ENCODE data around the gene NR6A1. TPM values are rescaled to one million over a fixed set of nuclear protein-coding genes. Genes with fewer than 3 reads are reported as not detected.
A peak's percentile ranks its signal among the peaks of the same experiment; 100 is the strongest.

The NR6A1 gene
- total RNA-seq, 6 donors from 2014 or later, result 4.2 to 34.6 (median 8.2) TPM

DNA sequence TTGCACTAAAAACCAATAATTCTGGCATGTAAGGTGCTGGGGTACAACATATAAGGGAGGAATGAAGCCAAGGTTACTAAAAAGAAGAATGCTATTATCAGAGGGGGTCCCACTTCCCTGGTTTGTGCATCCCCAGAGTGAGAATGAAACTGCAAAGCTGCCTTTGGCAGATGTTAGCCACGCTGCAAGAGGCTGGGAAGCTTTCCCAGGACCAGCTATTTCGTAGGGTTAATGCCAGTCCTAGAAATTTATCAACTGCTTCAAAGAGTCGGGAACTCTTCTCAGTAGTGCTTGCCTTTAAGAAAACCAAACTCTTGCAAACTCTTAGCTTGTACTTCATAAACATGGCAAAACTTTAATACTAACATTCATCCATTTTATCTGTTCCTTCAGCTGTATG lies 176.4 kb downstream of the NR6A1 start:
- no peak for ATAC-seq (ENCODE audit: low FRiP score in 2 of 2)
- Histone ChIP-seq H3K9me3 (no peaks in the 10 kb centered on the region), H3K27ac (peak overlapping the region in 1 of 4 donors; percentile 20)

DNA sequence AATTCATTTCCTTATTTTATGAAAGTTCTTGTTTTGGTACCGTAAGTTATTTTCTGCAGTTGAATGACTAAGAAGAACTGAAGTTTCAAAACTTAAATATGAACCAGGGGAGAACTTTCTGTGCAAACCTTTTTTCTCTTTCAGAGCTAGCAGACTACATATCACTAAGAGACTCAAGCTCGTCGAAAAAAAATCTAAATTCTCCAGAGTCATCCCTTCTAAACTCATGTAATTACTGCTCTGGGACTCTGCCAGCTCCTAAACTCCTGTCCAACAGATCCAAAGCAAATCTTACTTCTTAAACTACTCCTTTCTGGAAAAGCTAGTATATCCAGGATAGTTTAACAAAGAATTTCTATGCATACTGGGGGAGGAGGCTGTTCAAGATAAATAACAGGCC lies 176.9 kb downstream of the NR6A1 start:
- Histone ChIP-seq H3K27ac (peak overlapping the region in 1 of 4 donors; percentile 20), H3K4me1 (peaks cover 4 to 11% (median 11%) of the 10 kb centered on the region in 4 donors), H3K27me3 (no peaks in the 10 kb centered on the region), H3K36me3 (no peaks in the 10 kb centered on the region), H3K4me3 (no peak overlapping the region), H3K9me3 (no peaks in the 10 kb centered on the region)
- no peak for ATAC-seq (ENCODE audit: low FRiP score in 2 of 2)
- no peak for DNase-seq
- WGBS, 2 donors, result 37 to 48% methylated on average over 3 of the region's 3 CpGs
- no peak for TF ChIP-seq EP300 (IDR thresholded peaks at IDR 0.05)
- TF ChIP-seq POLR2AphosphoS5 (IDR thresholded peaks at IDR 0.05), result no peak
- TF ChIP-seq, protein P1, sequence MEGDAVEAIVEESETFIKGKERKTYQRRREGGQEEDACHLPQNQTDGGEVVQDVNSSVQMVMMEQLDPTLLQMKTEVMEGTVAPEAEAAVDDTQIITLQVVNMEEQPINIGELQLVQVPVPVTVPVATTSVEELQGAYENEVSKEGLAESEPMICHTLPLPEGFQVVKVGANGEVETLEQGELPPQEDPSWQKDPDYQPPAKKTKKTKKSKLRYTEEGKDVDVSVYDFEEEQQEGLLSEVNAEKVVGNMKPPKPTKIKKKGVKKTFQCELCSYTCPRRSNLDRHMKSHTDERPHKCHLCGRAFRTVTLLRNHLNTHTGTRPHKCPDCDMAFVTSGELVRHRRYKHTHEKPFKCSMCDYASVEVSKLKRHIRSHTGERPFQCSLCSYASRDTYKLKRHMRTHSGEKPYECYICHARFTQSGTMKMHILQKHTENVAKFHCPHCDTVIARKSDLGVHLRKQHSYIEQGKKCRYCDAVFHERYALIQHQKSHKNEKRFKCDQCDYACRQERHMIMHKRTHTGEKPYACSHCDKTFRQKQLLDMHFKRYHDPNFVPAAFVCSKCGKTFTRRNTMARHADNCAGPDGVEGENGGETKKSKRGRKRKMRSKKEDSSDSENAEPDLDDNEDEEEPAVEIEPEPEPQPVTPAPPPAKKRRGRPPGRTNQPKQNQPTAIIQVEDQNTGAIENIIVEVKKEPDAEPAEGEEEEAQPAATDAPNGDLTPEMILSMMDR (IDR thresholded peaks at IDR 0.05), result no peak
- no peak for TF ChIP-seq POLR2A (IDR thresholded peaks at IDR 0.05)

More for the DNA sequence above, 176.4 kb downstream of the NR6A1 start:
- Histone ChIP-seq H3K4me1 (peaks cover 4 to 11% (median 11%) of the 10 kb centered on the region in 4 donors), H3K4me3 (no peak overlapping the region), H3K27me3 (no peaks in the 10 kb centered on the region), H3K36me3 (no peaks in the 10 kb centered on the region)
- TF ChIP-seq EP300 (IDR thresholded peaks at IDR 0.05) (no peak), POLR2AphosphoS5 (IDR thresholded peaks at IDR 0.05) (no peak), POLR2A (IDR thresholded peaks at IDR 0.05) (no peak)
- TF ChIP-seq, protein P1 (IDR thresholded peaks at IDR 0.05), result no peak
- no peak for DNase-seq
- WGBS, 2 donors, result 42 to 68% methylated on average over 3 of the region's 3 CpGs

DNA sequence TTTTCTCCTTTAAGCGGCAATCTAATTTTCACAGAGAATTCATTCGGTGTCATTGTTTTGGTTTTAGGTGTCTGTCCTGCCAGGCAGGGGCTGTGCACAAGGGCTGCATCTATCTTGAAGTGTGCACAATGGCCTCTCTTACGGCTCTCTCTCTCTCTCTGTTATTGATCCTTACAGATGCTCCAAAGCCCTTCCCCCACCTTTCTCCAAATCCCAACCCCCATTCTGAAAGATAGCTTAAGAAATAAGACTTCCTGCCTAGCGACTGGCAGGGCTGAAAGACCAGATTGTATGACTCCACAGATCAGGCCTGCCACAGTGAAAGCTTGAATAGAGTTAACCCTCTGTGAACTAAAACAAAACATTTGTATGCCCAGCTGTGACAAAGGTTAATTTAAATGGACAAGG lies 177.5 kb downstream of the NR6A1 start:
- Histone ChIP-seq H3K4me3 (no peak overlapping the region), H3K9me3 (no peaks in the 10 kb centered on the region), H3K27ac (no peak overlapping the region), H3K4me1 (peaks cover 4 to 11% (median 11%) of the 10 kb centered on the region in 4 donors), H3K27me3 (no peaks in the 10 kb centered on the region), H3K36me3 (no peaks in the 10 kb centered on the region)
- ATAC-seq (ENCODE audit: low FRiP score in 2 of 2) (no peak), DNase-seq (no peak)
- TF ChIP-seq POLR2A (IDR thresholded peaks at IDR 0.05) (no peak), EP300 (IDR thresholded peaks at IDR 0.05) (no peak), POLR2AphosphoS5 (IDR thresholded peaks at IDR 0.05) (no peak)
- TF ChIP-seq, protein P1 (IDR thresholded peaks at IDR 0.05), result no peak
- WGBS, 2 donors, result 43 to 46% methylated on average over 4 of the region's 4 CpGs

DNA sequence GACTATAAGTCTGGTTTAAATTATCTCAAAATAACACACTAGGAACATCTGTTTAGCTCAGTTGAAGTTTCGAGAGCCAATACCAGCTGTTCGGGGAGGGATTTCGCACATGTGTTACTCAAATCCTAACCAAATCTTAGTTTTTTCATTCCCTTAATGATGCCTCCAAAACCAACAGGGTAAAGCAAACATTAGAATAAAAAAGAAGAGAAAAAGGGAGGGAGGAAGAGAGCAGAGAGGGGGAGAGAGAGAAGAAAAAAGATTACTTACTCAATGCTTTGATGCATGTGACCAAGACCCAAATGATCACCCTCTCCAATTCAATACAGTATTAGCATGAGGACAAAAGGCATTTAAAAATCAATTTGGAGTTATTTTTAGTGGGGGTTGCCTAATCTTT lies 177.9 kb downstream of the NR6A1 start:
- H3K27ac ChIP-seq, result no peak overlapping the region
- H3K36me3 ChIP-seq, result no peaks in the 10 kb centered on the region
- 77 to 81% methylated on average over 3 of the region's 3 CpGs for WGBS, 2 donors
- TF ChIP-seq POLR2AphosphoS5 (IDR thresholded peaks at IDR 0.05) (no peak), EP300 (IDR thresholded peaks at IDR 0.05) (no peak), POLR2A (IDR thresholded peaks at IDR 0.05) (no peak)
- TF ChIP-seq, protein P1 (IDR thresholded peaks at IDR 0.05), result no peak
- no peaks in the 10 kb centered on the region for H3K9me3 ChIP-seq
- H3K4me3 ChIP-seq, result no peak overlapping the region
- ATAC-seq (ENCODE audit: low FRiP score in 2 of 2) (no peak), DNase-seq (no peak)
- no peaks in the 10 kb centered on the region for H3K27me3 ChIP-seq
- peaks cover 4 to 11% (median 11%) of the 10 kb centered on the region in 4 donors for H3K4me1 ChIP-seq
